ENCODE measurements around the gene AHCYL1.

DNA sequence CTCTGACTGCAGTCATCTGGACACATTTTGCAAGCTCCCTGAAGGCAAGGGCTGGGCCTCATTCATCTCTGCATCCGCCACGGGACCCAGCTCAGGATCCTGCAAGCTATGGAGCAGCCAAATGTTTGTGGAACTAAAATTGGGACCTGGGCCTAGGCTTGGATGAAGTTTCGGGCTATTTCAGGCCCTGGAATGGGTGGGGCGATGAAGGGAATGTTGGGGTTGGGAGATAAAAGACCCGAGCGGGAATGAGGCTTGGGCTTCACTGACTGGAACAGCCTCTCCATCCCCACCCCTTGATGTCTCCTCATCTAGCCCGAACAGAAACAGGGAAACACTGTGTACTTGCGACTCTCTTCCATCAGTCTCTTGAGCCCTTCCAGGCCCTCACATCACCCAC lies 7.3 kb upstream of the AHCYL1 start:
- no peak for TF ChIP-seq POLR2A (IDR thresholded peaks at IDR 0.05; ENCODE audit: borderline replicate concordance, extremely low read depth, insufficient read depth, insufficient read length)
- no peak for TF ChIP-seq POLR2AphosphoS5 (IDR thresholded peaks at IDR 0.05; ENCODE audit: low read depth, low read length)
